Spleen (tissue), 11 donors: ENCODE results near the gene NELFE. TPM values are rescaled to one million over a fixed set of nuclear protein-coding genes. Genes with fewer than 3 reads are reported as not detected.
A peak's percentile ranks its signal among the peaks of the same experiment; 100 is the strongest.

Experiments used
- DNase-seq: peaks from one replicate; pipeline ENCODE4 v3.0.0-alpha.2; 2020
- H3K27ac ChIP-seq, 8 donors: fragments of 200-600 bp; sonication (generic) in 7 of 8; 1 replicate in 4 of 8; 2 replicates in 4 of 8; pipeline versions ENCODE4 v1.5.0 to v1.8.0; 2016 to 2021; ENCODE audit warnings: inconsistent platforms in 4 of 8, mild to moderate bottlenecking in 4 of 8, moderate library complexity in 1 of 8
- H3K27me3 ChIP-seq, 7 donors: fragments of 200-600 bp; sonication (generic) in 6 of 7; replicated peaks in 1 of 7; 1 replicate in 4 of 7; 2 replicates in 3 of 7; pipeline versions ENCODE4 v1.5.0 to v1.8.0; 2016 to 2021; ENCODE audit warnings: inconsistent platforms in 3 of 7, mild to moderate bottlenecking in 1 of 7
- H3K36me3 ChIP-seq, 6 donors: fragments of 200-600 bp; sonication (generic) in 5 of 6; 1 replicate in 4 of 6; 2 replicates in 2 of 6; pipeline versions ENCODE4 v1.5.0 to v1.8.0; 2016 to 2021; ENCODE audit warnings: inconsistent platforms in 2 of 6
- H3K4me1 ChIP-seq, 6 donors: fragments of 200-600 bp; sonication (generic) in 5 of 6; 1 replicate in 3 of 6; 2 replicates in 3 of 6; pipeline versions ENCODE4 v1.5.0 to v1.8.0; 2016 to 2021; ENCODE audit warnings: inconsistent platforms in 3 of 6
- H3K4me3 ChIP-seq, 8 donors: fragments of 200-600 bp; sonication (generic) in 7 of 8; 1 replicate in 4 of 8; 2 replicates in 4 of 8; pipeline versions ENCODE4 v1.5.0 to v1.8.0; 2016 to 2021; ENCODE audit warnings: inconsistent platforms in 4 of 8, mild to moderate bottlenecking in 4 of 8, moderate library complexity in 2 of 8
- H3K9me3 ChIP-seq, 8 donors: fragments of 200-600 bp; sonication (generic) in 7 of 8; 1 replicate in 4 of 8; 2 replicates in 4 of 8; pipeline versions ENCODE4 v1.5.0 to v1.8.0; 2016 to 2021; ENCODE audit warnings: inconsistent platforms in 4 of 8
- CTCF ChIP-seq, 11 experiments: fragments of 200-600 bp in 7 of 11; fragments of 450-650 bp in 4 of 11; sonication (generic) in 4 of 11; IDR thresholded peaks in 8 of 11; conservative IDR thresholded peaks in 3 of 11; 1 replicate in 7 of 11; 2 replicates in 4 of 11; pipeline versions ENCODE4 v1.4.0 to v1.8.0; 2016 to 2021; ENCODE audit warnings: antibody characterized with exemption in 11 of 11, inconsistent platforms in 4 of 11, mild to moderate bottlenecking in 1 of 11
- POLR2A ChIP-seq, 3 donors: fragments of 450-650 bp; IDR thresholded peaks; one replicate each; pipeline ENCODE4 v1.5.1; 2017; ENCODE audit warnings: antibody characterized with exemption in 3 of 3, mild to moderate bottlenecking in 1 of 3
- POLR2AphosphoS5 ChIP-seq, 3 donors: sonication (generic); formaldehyde crosslinking; IDR thresholded peaks; one replicate each; pipeline ENCODE4 v1.5.1; 2017; ENCODE audit warnings: antibody characterized with exemption in 3 of 3
- WGBS, 5 donors: extraction: QIAGEN DNeasy Blood & Tissue Kit in 3 of 5; methylation state at CpG; one replicate each; pipeline versions ENCODE4 v1.1.5 to v1.1.7; 2013 to 2018; 5-methylcytosine and 5-hydroxymethylcytosine counted together
- intact Hi-C: fragments of 100-400 bp; cut with DNase I; formaldehyde crosslinking; loops from one replicate; pipeline ENCODE4 v1.15.0; 2023; ENCODE audit warnings: low total_unique reads
- polyA plus RNA-seq, 3 donors: library from polyadenylated mRNA; stranded (reverse); fragments of 200-250 nt; gene quantifications; one replicate each; pipeline ENCODE4 v1.2.1, GENCODE V29; 2013
- total RNA-seq, 7 donors: library from RNA; depleted of rRNA in 3 of 7; stranded (reverse); fragments of >200 nt in 3 of 7; fragmentation: NEBNext Ultra II Directional in 4 of 7; extraction: Animal tissue kit (Norgen Biotek cat#: 25700) in 4 of 7; gene quantifications; one replicate each; pipeline versions ENCODE4 v1.1.0 to v1.2.1, GENCODE V29; 2016 to 2021
- donor health status: healthy with polysubstance abuse.
- donor health status: DM: no; HTN: no; CAD: no; lungs with moderate emphysema.
- donor health status: DM: no; HTN: no; CAD: no.
- donor health status: Bipolar disorder and iron deficiency.
- donor health status: healthy.
- donor health status: DM: no; HTN: no; CAD: no.
- donor health status: DM: yes; HTN: yes; CAD: no.

NELFE gene
- total and polyA plus RNA-seq, 10 donors = 35.0 to 50.7 (median 45.0) TPM

DNA sequence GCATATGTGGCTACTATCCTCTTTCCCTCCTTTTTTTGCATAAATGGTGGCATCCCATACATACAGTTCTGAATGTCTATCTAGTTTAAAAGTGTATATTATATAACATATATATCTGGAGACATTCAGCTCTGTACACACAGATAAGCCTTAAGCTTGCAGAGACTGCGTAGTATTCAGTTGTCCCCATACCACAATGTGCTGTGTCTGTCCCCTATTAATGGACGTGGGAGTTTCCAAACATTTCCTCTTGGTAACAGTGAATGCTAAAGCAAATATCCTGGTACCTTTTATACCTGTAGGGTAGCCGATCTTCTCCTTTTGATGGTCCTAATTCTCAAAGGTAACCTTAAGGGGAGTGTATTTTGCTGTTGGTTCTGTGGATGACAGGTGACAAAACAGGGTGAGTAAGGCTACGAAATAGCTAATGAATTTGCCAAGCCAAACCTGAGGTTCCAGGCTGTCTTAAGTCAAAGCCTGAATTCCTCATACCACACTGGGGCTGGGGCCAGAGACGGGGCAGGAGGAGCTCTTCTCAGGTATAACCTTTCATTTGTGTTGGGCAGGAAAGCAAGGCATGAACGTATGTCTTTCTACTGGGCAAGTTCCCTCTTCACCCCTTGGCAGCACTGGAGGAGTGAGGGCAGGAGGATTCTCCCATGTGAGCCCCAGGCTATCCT, 39.0 kb downstream of the NELFE start:
- no peak overlapping the region for H3K27ac ChIP-seq
- no peak overlapping the region for H3K4me3 ChIP-seq
- 82 to 88% (median 85%) methylated on average over 6 of the region's 6 CpGs for WGBS, 5 donors
- intact Hi-C loops = no loop called here
- H3K9me3 ChIP-seq = no peaks in the 10 kb centered on the region
- H3K36me3 ChIP-seq = no peaks in the 10 kb centered on the region
- no peaks in the 10 kb centered on the region for H3K27me3 ChIP-seq
- DNase-seq = peak; percentile 1
- no peaks in the 10 kb centered on the region for H3K4me1 ChIP-seq
- TF ChIP-seq CTCF (IDR thresholded peaks at IDR 0.05 in 8 of 11, conservative IDR thresholded peaks at IDR 0.05 in 3 of 11) (no peak), POLR2AphosphoS5 (IDR thresholded peaks at IDR 0.05) (no peak), POLR2A (IDR thresholded peaks at IDR 0.05) (no peak)

- TF ChIP-seq POLR2A (IDR thresholded peaks at IDR 0.05) (no peak), CTCF (IDR thresholded peaks at IDR 0.05 in 8 of 11, conservative IDR thresholded peaks at IDR 0.05 in 3 of 11) (no peak), POLR2AphosphoS5 (IDR thresholded peaks at IDR 0.05) (no peak)
- H3K4me1 ChIP-seq = no peaks in the 10 kb centered on the region
- no peaks in the 10 kb centered on the region for H3K27me3 ChIP-seq
- peak; percentile 13 for DNase-seq
- H3K9me3 ChIP-seq = no peaks in the 10 kb centered on the region
- no peak overlapping the region for H3K4me3 ChIP-seq
- WGBS, 5 donors = 74 to 86% (median 84%) methylated on average over 8 of the region's 8 CpGs
- intact Hi-C loops = no loop called here
- no peaks in the 10 kb centered on the region for H3K36me3 ChIP-seq
- H3K27ac ChIP-seq = no peak overlapping the region
These were observed 40.6 kb downstream of the NELFE start for GRCh38 chr6:31918069-31918720.

DNA sequence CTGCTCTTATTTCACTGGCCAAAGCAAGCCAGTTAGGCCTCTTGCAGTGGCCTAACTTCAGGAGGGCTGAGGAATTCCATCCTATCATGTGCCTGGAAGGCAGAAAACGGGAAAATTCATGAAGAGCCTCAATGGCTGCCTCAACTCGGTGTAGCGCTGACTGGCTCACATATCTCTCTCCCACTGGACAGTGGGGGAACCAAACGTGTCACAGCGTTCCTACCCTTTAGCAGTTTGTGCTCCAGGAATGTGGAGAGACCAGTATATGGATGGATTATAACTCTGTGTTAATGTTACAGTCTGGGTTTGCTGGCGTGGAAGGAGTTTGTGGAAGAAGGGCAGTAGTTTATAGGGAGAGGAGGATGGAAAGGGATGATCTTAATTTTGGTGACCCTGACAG, 43.0 kb downstream of the NELFE start:
- Histone ChIP-seq H3K9me3 (no peaks in the 10 kb centered on the region), H3K27me3 (peaks cover 0 to 11% (median 0%) of the 10 kb centered on the region in 7 donors), H3K36me3 (no peaks in the 10 kb centered on the region), H3K4me3 (no peak overlapping the region), H3K27ac (no peak overlapping the region), H3K4me1 (no peaks in the 10 kb centered on the region)
- WGBS, 5 donors = 76 to 92% (median 85%) methylated on average over 6 of the region's 6 CpGs
- intact Hi-C loops = no loop called here
- DNase-seq = peak; percentile 9
- no peak for TF ChIP-seq POLR2A (IDR thresholded peaks at IDR 0.05)
- TF ChIP-seq POLR2AphosphoS5 (IDR thresholded peaks at IDR 0.05) = no peak
- no peak for TF ChIP-seq CTCF (IDR thresholded peaks at IDR 0.05 in 8 of 11, conservative IDR thresholded peaks at IDR 0.05 in 3 of 11)

- Histone ChIP-seq H3K27ac (no peak overlapping the region), H3K4me3 (no peak overlapping the region), H3K4me1 (no peaks in the 10 kb centered on the region), H3K9me3 (no peaks in the 10 kb centered on the region), H3K36me3 (no peaks in the 10 kb centered on the region), H3K27me3 (peaks cover 0 to 11% (median 0%) of the 10 kb centered on the region in 7 donors)
- no peak for DNase-seq
- intact Hi-C loops = no loop called here
- TF ChIP-seq POLR2AphosphoS5 (IDR thresholded peaks at IDR 0.05) = no peak
- TF ChIP-seq CTCF (IDR thresholded peaks at IDR 0.05 in 8 of 11, conservative IDR thresholded peaks at IDR 0.05 in 3 of 11) = no peak
- no peak for TF ChIP-seq POLR2A (IDR thresholded peaks at IDR 0.05)
These were observed 43.4 kb downstream of the NELFE start for GRCh38 chr6:31915351-31915750.
